Keratinocyte (primary cell): ENCODE measurements around the gene SMG6.

Experiments used
- EZH2 ChIP-seq: IDR thresholded peaks from one replicate; pipeline ENCODE4 v1.6.1; 2012; ENCODE audit warnings: inconsistent platforms, mild to moderate bottlenecking, low read length, moderate library complexity
- TF ChIP-seq, protein P1 (sequence below), 3 experiments: IDR thresholded peaks in 1 of 3; conservative IDR thresholded peaks in 1 of 3; optimal IDR thresholded peaks in 1 of 3; 2 replicates in 2 of 3; 3 replicates in 1 of 3; pipeline versions ENCODE3 to v1.5.1; 2011; ENCODE audit warnings: low read length in 3 of 3, mild to moderate bottlenecking in 3 of 3, moderate library complexity in 2 of 3, control low read depth in 1 of 3, inconsistent platforms in 1 of 3; ENCODE audit not compliant: insufficient read depth in 2 of 3; ENCODE audit errors: extremely low read depth in 1 of 3

DNA sequence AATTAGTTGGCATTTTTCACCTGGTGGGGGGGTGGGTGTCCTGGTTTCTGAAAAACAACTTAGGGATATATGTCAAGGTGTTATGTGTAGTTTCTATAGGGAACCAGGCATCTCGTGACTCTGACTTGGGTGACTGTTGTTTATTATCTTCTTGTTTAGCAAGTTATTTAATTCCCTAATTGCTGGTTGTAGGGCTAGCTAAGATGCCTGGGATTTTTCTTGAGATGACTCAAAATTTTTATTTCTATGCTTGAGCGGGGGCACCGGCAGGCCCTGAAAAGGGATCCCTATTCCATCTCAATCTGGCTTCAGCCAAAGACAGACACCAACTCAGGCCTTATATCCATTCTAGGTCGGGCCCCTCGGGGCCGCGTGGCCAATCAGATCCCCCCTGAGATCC lies 270.4 kb downstream of the SMG6 start:
- TF ChIP-seq, protein P1, sequence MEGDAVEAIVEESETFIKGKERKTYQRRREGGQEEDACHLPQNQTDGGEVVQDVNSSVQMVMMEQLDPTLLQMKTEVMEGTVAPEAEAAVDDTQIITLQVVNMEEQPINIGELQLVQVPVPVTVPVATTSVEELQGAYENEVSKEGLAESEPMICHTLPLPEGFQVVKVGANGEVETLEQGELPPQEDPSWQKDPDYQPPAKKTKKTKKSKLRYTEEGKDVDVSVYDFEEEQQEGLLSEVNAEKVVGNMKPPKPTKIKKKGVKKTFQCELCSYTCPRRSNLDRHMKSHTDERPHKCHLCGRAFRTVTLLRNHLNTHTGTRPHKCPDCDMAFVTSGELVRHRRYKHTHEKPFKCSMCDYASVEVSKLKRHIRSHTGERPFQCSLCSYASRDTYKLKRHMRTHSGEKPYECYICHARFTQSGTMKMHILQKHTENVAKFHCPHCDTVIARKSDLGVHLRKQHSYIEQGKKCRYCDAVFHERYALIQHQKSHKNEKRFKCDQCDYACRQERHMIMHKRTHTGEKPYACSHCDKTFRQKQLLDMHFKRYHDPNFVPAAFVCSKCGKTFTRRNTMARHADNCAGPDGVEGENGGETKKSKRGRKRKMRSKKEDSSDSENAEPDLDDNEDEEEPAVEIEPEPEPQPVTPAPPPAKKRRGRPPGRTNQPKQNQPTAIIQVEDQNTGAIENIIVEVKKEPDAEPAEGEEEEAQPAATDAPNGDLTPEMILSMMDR (optimal IDR thresholded peaks at IDR 0.05 in 1 of 3, IDR thresholded peaks at IDR 0.05 in 1 of 3, conservative IDR thresholded peaks at IDR 0.05 in 1 of 3; ENCODE audit: extremely low read depth in 1 of 3, insufficient read depth in 2 of 3, low read length in 3 of 3), result no peak
- TF ChIP-seq EZH2, result no peak
